Esophagus muscularis mucosa (tissue), 4 donors: Measurements from ENCODE around the gene HDLBP. TPM values are rescaled to one million over a fixed set of nuclear protein-coding genes. Genes with fewer than 3 reads are reported as not detected.

Experiments used
- DNase-seq: peaks from one replicate; pipeline ENCODE4 v3.0.0-alpha.2; 2017; ENCODE audit errors: extremely low spot score
- H3K27ac ChIP-seq, 4 donors: fragments of 200-600 bp; sonication (generic); replicated peaks in 1 of 4; 1 replicate in 3 of 4; 2 replicates in 1 of 4; pipeline ENCODE4 v1.5.1; 2016 to 2019; ENCODE audit warnings: mild to moderate bottlenecking in 1 of 4
- H3K27me3 ChIP-seq, 4 donors: fragments of 200-600 bp; sonication (generic); one replicate each; pipeline versions ENCODE4 v1.5.1 to v1.6.0; 2016 to 2019
- H3K36me3 ChIP-seq, 4 donors: fragments of 200-600 bp; sonication (generic); one replicate each; pipeline ENCODE4 v1.5.1; 2016 to 2019
- H3K4me1 ChIP-seq, 4 donors: fragments of 200-600 bp; sonication (generic); one replicate each; pipeline ENCODE4 v1.5.1; 2016 to 2019
- H3K4me3 ChIP-seq, 4 donors: fragments of 200-600 bp; sonication (generic); 1 replicate in 2 of 4; 2 replicates in 2 of 4; pipeline ENCODE4 v1.5.1; 2016 to 2019; ENCODE audit warnings: mild to moderate bottlenecking in 4 of 4, moderate library complexity in 1 of 4
- H3K9me3 ChIP-seq, 4 donors: fragments of 200-600 bp; sonication (generic); 1 replicate in 3 of 4; 2 replicates in 1 of 4; pipeline ENCODE4 v1.5.1; 2016 to 2019
- CTCF ChIP-seq, 3 experiments: fragments of 200-600 bp in 2 of 3; fragments of 450-650 bp in 1 of 3; sonication (generic) in 2 of 3; IDR thresholded peaks; one replicate each; pipeline ENCODE4 v1.5.1; 2017 to 2019; ENCODE audit warnings: antibody characterized with exemption in 3 of 3, mild to moderate bottlenecking in 2 of 3, moderate library complexity in 1 of 3
- EP300 ChIP-seq: sonication (generic); formaldehyde crosslinking; IDR thresholded peaks from one replicate; pipeline ENCODE4 v1.6.1; 2017; ENCODE audit warnings: antibody characterized with exemption
- POLR2A ChIP-seq: fragments of 450-650 bp; IDR thresholded peaks from one replicate; pipeline ENCODE4 v1.6.1; 2017; ENCODE audit warnings: antibody characterized with exemption, moderate library complexity, mild to moderate bottlenecking, low read depth
- POLR2AphosphoS5 ChIP-seq, 2 donors: sonication (generic); formaldehyde crosslinking; IDR thresholded peaks; one replicate each; pipeline ENCODE4 v1.6.1; 2017; ENCODE audit warnings: antibody characterized with exemption in 2 of 2
- WGBS: methylation state at CpG from one replicate; pipeline ENCODE4 v1.1.5; 2018; 5-methylcytosine and 5-hydroxymethylcytosine counted together
- intact Hi-C: fragments of 100-400 bp; cut with DNase I; formaldehyde crosslinking; loops from one replicate; pipeline ENCODE4 v1.15.1; 2023
- total RNA-seq, 4 donors: library from RNA; depleted of rRNA; stranded (reverse); fragments of >200 nt; gene quantifications; one replicate each; pipeline versions ENCODE4 v1.1.0 to v1.2.1, GENCODE V29; 2016

Gene HDLBP
- total RNA-seq, 4 donors from 2014 or later = 263 to 479 (median 304) TPM

GRCh38 chr2:241270531-241270930 is 44.9 kb downstream of the HDLBP start:
- DNase-seq = no peak
- peaks cover 33 to 58% (median 49%) of the 10 kb centered on the region in 4 donors for H3K4me1 ChIP-seq
- no peak overlapping the region for H3K27ac ChIP-seq
- H3K27me3 ChIP-seq = no peaks in the 10 kb centered on the region
- no peaks in the 10 kb centered on the region for H3K9me3 ChIP-seq
- intact Hi-C loops = loop anchor here (2.0 kb wide), 1 partner anchor 46 kb away; no protein-coding TSS in a partner anchor
- WGBS = 64% methylated on average over 4 of the region's 5 CpGs
- H3K36me3 ChIP-seq = peaks cover 9 to 37% (median 25%) of the 10 kb centered on the region in 4 donors
- H3K4me3 ChIP-seq = peak overlapping the region in 3 of 4 donors; percentile 72 to 97 (median 95)
- TF ChIP-seq CTCF (IDR thresholded peaks at IDR 0.05) (no peak), EP300 (no peak), POLR2A (no peak), POLR2AphosphoS5 (IDR thresholded peaks at IDR 0.05) (no peak)

- Histone ChIP-seq H3K36me3 (peaks cover 15 to 43% (median 32%) of the 10 kb centered on the region in 4 donors), H3K9me3 (no peaks in the 10 kb centered on the region), H3K27ac (no peak overlapping the region), H3K4me3 (no peak overlapping the region), H3K4me1 (peaks cover 33 to 58% (median 49%) of the 10 kb centered on the region in 4 donors), H3K27me3 (no peaks in the 10 kb centered on the region)
- DNase-seq = no peak
- 84% methylated on average over 10 of the region's 15 CpGs for WGBS
- intact Hi-C loops = loop anchor here (2.0 kb wide), 1 partner anchor 47 kb away; no protein-coding TSS in a partner anchor
- TF ChIP-seq CTCF (IDR thresholded peaks at IDR 0.05) (no peak), POLR2A (no peak)
Observed at GRCh38 chr2:241269707-241270520, 45.6 kb downstream of the HDLBP start.

GRCh38 chr2:241268716-241269445 is 46.6 kb downstream of the HDLBP start:
- DNase-seq = no peak
- WGBS = 81% methylated on average over 14 of the region's 14 CpGs
- no peak overlapping the region for H3K4me3 ChIP-seq
- peaks cover 25 to 53% (median 42%) of the 10 kb centered on the region in 4 donors for H3K36me3 ChIP-seq
- peaks cover 33 to 53% (median 46%) of the 10 kb centered on the region in 4 donors for H3K4me1 ChIP-seq
- H3K27ac ChIP-seq = no peak overlapping the region
- intact Hi-C loops = no loop called here
- TF ChIP-seq POLR2A (no peak), POLR2AphosphoS5 (IDR thresholded peaks at IDR 0.05) (no peak), CTCF (IDR thresholded peaks at IDR 0.05) (no peak)
- no peaks in the 10 kb centered on the region for H3K27me3 ChIP-seq
- H3K9me3 ChIP-seq = no peaks in the 10 kb centered on the region

DNA sequence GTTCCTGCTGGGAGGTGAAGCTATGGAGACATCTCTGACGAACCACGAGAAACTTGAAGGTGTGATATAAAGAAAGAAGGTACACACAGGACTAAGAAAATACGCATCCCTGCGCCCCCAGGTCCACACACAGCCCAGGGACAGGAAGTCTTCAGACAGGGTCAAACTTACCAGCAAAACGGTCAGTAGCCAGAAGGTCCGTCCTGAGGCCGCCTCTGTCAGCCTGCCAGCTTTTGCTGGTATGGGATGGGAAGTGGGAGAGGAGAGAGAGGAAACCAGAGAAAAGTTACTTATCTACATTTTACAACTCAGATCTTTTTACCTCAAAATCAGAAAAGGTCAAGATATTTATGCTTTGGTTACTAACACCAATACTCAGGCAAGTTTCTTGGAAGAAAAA is 47.2 kb downstream of the HDLBP start:
- intact Hi-C loops = no loop called here
- Histone ChIP-seq H3K4me1 (peaks cover 30 to 48% (median 40%) of the 10 kb centered on the region in 4 donors), H3K9me3 (no peaks in the 10 kb centered on the region), H3K27ac (no peak overlapping the region), H3K27me3 (no peaks in the 10 kb centered on the region), H3K4me3 (no peak overlapping the region), H3K36me3 (peaks cover 30 to 59% (median 48%) of the 10 kb centered on the region in 4 donors)
- WGBS = 66% methylated on average over 7 of the region's 7 CpGs
- DNase-seq = no peak
- TF ChIP-seq CTCF (IDR thresholded peaks at IDR 0.05) = no peak
- no peak for TF ChIP-seq POLR2AphosphoS5 (IDR thresholded peaks at IDR 0.05)
- no peak for TF ChIP-seq EP300
- TF ChIP-seq POLR2A = no peak
